Measurements from ENCODE around the gene PIK3R6.

Gene PIK3R6

DNA sequence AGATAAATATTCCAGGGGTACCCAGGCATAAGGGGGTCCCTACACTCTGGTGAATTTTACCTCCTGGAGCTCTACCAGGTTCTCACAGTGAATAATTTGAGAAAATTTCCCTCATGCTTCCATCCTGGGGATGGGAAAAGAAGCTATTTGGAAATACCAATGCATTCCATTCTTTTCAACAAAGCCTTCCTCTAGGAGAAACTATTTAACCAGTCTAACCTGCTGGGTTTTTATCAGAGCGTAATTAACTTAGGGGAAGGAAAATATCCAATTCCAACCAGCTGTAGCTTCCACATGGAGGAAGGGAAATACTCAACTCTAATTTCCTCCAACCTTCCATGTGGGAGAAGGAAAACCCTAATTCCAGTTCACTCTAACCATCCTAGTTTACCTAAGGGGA lies 85.3 kb downstream of the PIK3R6 start:
- Histone ChIP-seq H3K4me2 (ENCODE audit: low read length) (no peak overlapping the region), H3K9me3 (ENCODE audit: low read length) (no peaks in the 10 kb centered on the region), H3K27ac (ENCODE audit: low read depth, low read length, poor library complexity, severe bottlenecking) (no peak overlapping the region), H3K9me2 (ENCODE audit: low read depth, low read length) (no peaks in the 10 kb centered on the region), H4K20me1 (ENCODE audit: insufficient read depth, low read length) (no peaks in the 10 kb centered on the region), H3F3A (ENCODE audit: insufficient read depth, low read length) (no peaks in the 10 kb centered on the region), H3K79me2 (ENCODE audit: insufficient read depth, low read length) (no peaks in the 10 kb centered on the region), H3K36me3 (ENCODE audit: insufficient read depth, low read length) (no peaks in the 10 kb centered on the region), H3K4me3 (ENCODE audit: low read depth, low read length, poor library complexity, severe bottlenecking) (no peak overlapping the region), H3K9ac (ENCODE audit: low read length) (no peak overlapping the region), H3K4me1 (ENCODE audit: insufficient read depth, low read length, severe bottlenecking) (no peaks in the 10 kb centered on the region), H3K27me3 (ENCODE audit: insufficient read depth, low read length) (no peaks in the 10 kb centered on the region), H2AFZ (ENCODE audit: low read length) (no peak overlapping the region)
- TF ChIP-seq CTCF (IDR thresholded peaks at IDR 0.05; ENCODE audit: low read length) (no peak), EZH2 (IDR thresholded peaks at IDR 0.05; ENCODE audit: borderline replicate concordance, low read length) (no peak)

- H3F3A ChIP-seq (ENCODE audit: insufficient read depth, low read length): no peaks in the 10 kb centered on the region
- H3K27me3 ChIP-seq (ENCODE audit: insufficient read depth, low read length): no peaks in the 10 kb centered on the region
- H3K4me1 ChIP-seq (ENCODE audit: insufficient read depth, low read length, severe bottlenecking): no peaks in the 10 kb centered on the region
- no peaks in the 10 kb centered on the region for H3K36me3 ChIP-seq (ENCODE audit: insufficient read depth, low read length)
- no peak overlapping the region for H2AFZ ChIP-seq (ENCODE audit: low read length)
- TF ChIP-seq CTCF (IDR thresholded peaks at IDR 0.05; ENCODE audit: low read length) (no peak), EZH2 (IDR thresholded peaks at IDR 0.05; ENCODE audit: borderline replicate concordance, low read length) (no peak)
- H3K27ac ChIP-seq (ENCODE audit: low read depth, low read length, poor library complexity, severe bottlenecking): no peak overlapping the region
- no peaks in the 10 kb centered on the region for H3K9me3 ChIP-seq (ENCODE audit: low read length)
- H3K4me2 ChIP-seq (ENCODE audit: low read length): no peak overlapping the region
- no peak overlapping the region for H3K9ac ChIP-seq (ENCODE audit: low read length)
- no peaks in the 10 kb centered on the region for H3K9me2 ChIP-seq (ENCODE audit: low read depth, low read length)
- no peaks in the 10 kb centered on the region for H3K79me2 ChIP-seq (ENCODE audit: insufficient read depth, low read length)
- H3K4me3 ChIP-seq (ENCODE audit: low read depth, low read length, poor library complexity, severe bottlenecking): no peak overlapping the region
- H4K20me1 ChIP-seq (ENCODE audit: insufficient read depth, low read length): no peaks in the 10 kb centered on the region
Measured at GRCh38 chr17:8781776-8782175, 85.7 kb downstream of the PIK3R6 start.

DNA sequence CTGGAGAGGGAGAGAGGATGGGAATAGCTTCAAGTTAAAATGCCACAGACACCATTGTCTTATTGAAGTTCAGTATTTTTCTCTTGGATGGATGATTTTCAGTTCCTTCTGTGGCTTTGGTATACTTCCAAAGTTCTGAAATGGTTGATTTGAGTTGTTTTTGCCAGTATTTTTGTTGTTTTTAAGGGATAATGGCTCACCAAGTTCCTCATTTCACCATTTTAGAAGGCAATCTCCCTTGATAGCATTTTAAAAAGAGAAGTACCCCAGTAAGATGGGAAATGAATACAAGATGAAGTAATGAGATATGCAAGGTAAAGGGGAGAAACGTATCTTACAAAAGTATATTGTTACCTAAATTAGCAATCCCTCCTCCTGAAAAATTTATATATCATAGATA lies 90.6 kb downstream of the PIK3R6 start:
- Histone ChIP-seq H2AFZ (ENCODE audit: low read length) (no peak overlapping the region), H3K9me2 (ENCODE audit: low read depth, low read length) (no peaks in the 10 kb centered on the region), H3K36me3 (ENCODE audit: insufficient read depth, low read length) (no peaks in the 10 kb centered on the region)

More for the DNA sequence above, 90.6 kb downstream of the PIK3R6 start:
- Histone ChIP-seq H3F3A (ENCODE audit: insufficient read depth, low read length) (no peaks in the 10 kb centered on the region), H3K4me2 (ENCODE audit: low read length) (no peak overlapping the region), H3K4me1 (ENCODE audit: insufficient read depth, low read length, severe bottlenecking) (no peaks in the 10 kb centered on the region), H3K9me3 (ENCODE audit: low read length) (0 out of 2 replicates have a peak, but pooled peaks cover 7% of the 10 kb centered on the region), H3K9ac (ENCODE audit: low read length) (no peak overlapping the region), H3K79me2 (ENCODE audit: insufficient read depth, low read length) (no peaks in the 10 kb centered on the region), H3K27ac (ENCODE audit: low read depth, low read length, poor library complexity, severe bottlenecking) (no peak overlapping the region), H4K20me1 (ENCODE audit: insufficient read depth, low read length) (no peaks in the 10 kb centered on the region), H3K4me3 (ENCODE audit: low read depth, low read length, poor library complexity, severe bottlenecking) (no peak overlapping the region), H3K27me3 (ENCODE audit: insufficient read depth, low read length) (no peaks in the 10 kb centered on the region)
- TF ChIP-seq EZH2 (IDR thresholded peaks at IDR 0.05; ENCODE audit: borderline replicate concordance, low read length) (no peak), CTCF (IDR thresholded peaks at IDR 0.05; ENCODE audit: low read length) (no peak)

Measured in OCI-LY1 (cell line).